Myometrial cell (primary cell): ENCODE results near the gene ELF1. TPM values are rescaled to one million over a fixed set of nuclear protein-coding genes. Genes with fewer than 3 reads are reported as not detected.

ENCODE experiments used
- total RNA-seq: library from RNA; depleted of rRNA; stranded (reverse); fragments of >200 nt; gene quantifications from 2 replicates; pipeline ENCODE4 v1.2.3, GENCODE V29; 2015

ELF1 gene
- 20.2 and 22.5 TPM in 2 replicates for total RNA-seq

GRCh38 chr13:41019011-41019487 lies at the start of gene ELF1:
TSS of gene ELF1 (minus strand) at chr13:41019316. CDS start at chr13:40982054, 37,262 bp downstream.

GRCh38 chr13:41061075-41061913 lies 42.2 kb upstream of the ELF1 start, which contains the start of gene WBP4:
TSS of gene WBP4 (plus strand) at chr13:41061509. CDS start at chr13:41061674, 165 bp downstream.

Other genes starting within 250 kb of the ELF1 start
- 13.0 and 24.1 TPM in 2 replicates for gene MRPS31, start 248.1 kb downstream of the ELF1 start, total RNA-seq
- gene SLC25A15, start 229.7 kb downstream of the ELF1 start, total RNA-seq: 31.1 and 47.0 TPM in 2 replicates
- gene WBP4, start 42.2 kb upstream of the ELF1 start, total RNA-seq: 8.1 and 11.2 TPM in 2 replicates
- gene KBTBD6, start 113.5 kb upstream of the ELF1 start, total RNA-seq: 4.6 and 7.8 TPM in 2 replicates
- gene KBTBD7, start 175.3 kb upstream of the ELF1 start, total RNA-seq: 2.7 and 4.3 TPM in 2 replicates
- 5.2 and 9.4 TPM in 2 replicates for gene MTRF1, start 244.3 kb upstream of the ELF1 start, total RNA-seq